Activated CD4-positive, alpha-beta T cell treated with anti-CD3 and anti-CD28 coated beads, Interleukin-2, amount 50 U/mL, for 1 hour (primary cell): ENCODE data around the gene MKX.

Source experiments
- DNase-seq: peaks from one replicate; pipeline ENCODE4 v3.0.0-alpha.2; 2020

MKX gene

GRCh38 chr10:27643301-27643700 lies 102.3 kb downstream of the MKX start:
- DNase-seq = no peak

DNA sequence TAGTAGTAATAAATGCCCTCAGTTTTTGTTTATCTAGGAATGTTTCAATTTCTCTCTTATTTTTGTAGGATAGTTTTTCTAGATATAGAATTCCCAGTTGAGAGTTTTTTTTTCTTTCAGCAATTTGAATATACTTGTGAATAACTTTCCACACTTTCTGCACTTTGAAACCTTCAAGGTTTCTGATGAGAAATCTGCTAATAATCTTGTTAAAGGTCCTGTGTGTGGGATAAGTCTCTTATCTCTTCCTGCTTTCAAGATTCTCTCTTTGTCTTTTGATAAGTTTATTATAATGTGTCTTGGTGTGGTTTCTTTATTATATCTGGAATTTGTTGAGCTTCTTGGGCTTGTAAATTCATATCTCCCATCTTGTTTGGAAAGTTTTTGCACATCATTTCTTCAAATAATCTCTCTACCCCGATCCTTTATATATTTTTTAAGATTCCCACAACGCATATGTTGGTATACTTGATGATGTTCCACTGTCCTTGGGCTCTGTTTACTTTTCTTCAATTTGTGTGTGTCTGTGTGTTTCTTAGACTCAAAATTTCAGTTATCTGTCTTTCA lies 103.5 kb downstream of the MKX start:
- no peak for DNase-seq

GRCh38 chr10:27638071-27638750 lies 107.4 kb downstream of the MKX start:
- no peak for DNase-seq

- no peak for DNase-seq
Measured at GRCh38 chr10:27637601-27638000, 108.0 kb downstream of the MKX start.

- DNase-seq = no peak
Measured at GRCh38 chr10:27636816-27637215, 108.8 kb downstream of the MKX start.

- no peak for DNase-seq
Measured at GRCh38 chr10:27635699-27636270, 109.8 kb downstream of the MKX start.

GRCh38 chr10:27635290-27635689 lies 110.3 kb downstream of the MKX start:
- no peak for DNase-seq

DNA sequence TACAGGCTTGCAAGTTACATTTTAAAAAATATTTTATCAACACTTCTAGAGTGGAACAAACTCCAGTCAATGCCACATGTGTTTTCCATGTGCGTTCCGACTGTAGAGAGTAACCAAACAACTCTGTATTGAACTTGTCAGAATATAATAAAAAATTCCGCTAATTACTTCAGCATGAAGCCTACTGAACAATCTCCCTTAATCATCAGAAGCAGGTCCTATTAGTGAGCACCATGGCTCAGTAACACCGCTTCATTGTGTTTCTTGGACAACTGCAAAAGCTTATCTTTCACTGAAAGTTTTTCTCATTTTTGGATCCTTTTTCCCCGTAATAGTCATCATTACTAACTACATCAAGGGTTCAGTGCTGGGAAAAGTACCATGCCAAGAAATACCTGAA lies 117.0 kb downstream of the MKX start:
- no peak for DNase-seq

- DNase-seq = no peak
Measured at GRCh38 chr10:27626890-27627289, 118.7 kb downstream of the MKX start.

GRCh38 chr10:27625452-27626211 lies 120.0 kb downstream of the MKX start:
- no peak for DNase-seq

GRCh38 chr10:27624941-27625340 lies 120.7 kb downstream of the MKX start:
- no peak for DNase-seq
